Naive B cell (primary cell): Measurements from ENCODE around the gene STK26. TPM values are rescaled to one million over a fixed set of nuclear protein-coding genes. Genes with fewer than 3 reads are reported as not detected.
A peak's percentile ranks its signal among the peaks of the same experiment; 100 is the strongest.
"Not testable (repeated sequence)": the region's sequence is repeated elsewhere in the genome, so short reads cannot be mapped to it uniquely, and the experiment has no call there.

Experiments used
- ATAC-seq, 2 donors: fragments of 150-1000 bp; cut with Tn5 transposase; 2 replicates each; pipeline ENCODE4 v1.10.0; 2021; ENCODE audit warnings: low read depth in 2 of 2, mild to moderate bottlenecking in 2 of 2, moderate library complexity in 2 of 2
- DNase-seq: peaks from one replicate; pipeline ENCODE4 v3.0.0; 2022
- H3K27ac Mint-ChIP-seq, 6 donors: one replicate each; pipeline ENCODE4 v1.8.0; 2020 to 2022; ENCODE audit warnings: mild to moderate bottlenecking in 6 of 6, mixed read lengths in 6 of 6, moderate library complexity in 5 of 6, inconsistent platforms in 2 of 6
- H3K27me3 Mint-ChIP-seq, 3 donors: one replicate each; pipeline ENCODE4 v1.8.0; 2021 to 2022; ENCODE audit warnings: mixed read lengths in 3 of 3, mild to moderate bottlenecking in 1 of 3
- H3K36me3 Mint-ChIP-seq, 2 donors: one replicate each; pipeline ENCODE4 v1.8.0; 2020 to 2022; ENCODE audit warnings: mixed read lengths in 2 of 2, inconsistent platforms in 1 of 2, mild to moderate bottlenecking in 1 of 2
- H3K4me1 Mint-ChIP-seq, 3 donors: one replicate each; pipeline ENCODE4 v1.8.0; 2020 to 2022; ENCODE audit warnings: mixed read lengths in 3 of 3, inconsistent platforms in 1 of 3, mild to moderate bottlenecking in 1 of 3, moderate library complexity in 1 of 3
- H3K4me3 Mint-ChIP-seq, 8 donors: one replicate each; pipeline ENCODE4 v1.8.0; 2020 to 2022; ENCODE audit warnings: mild to moderate bottlenecking in 8 of 8, mixed read lengths in 8 of 8, moderate library complexity in 8 of 8, inconsistent platforms in 2 of 8
- H3K9me3 Mint-ChIP-seq, 7 donors: one replicate each; pipeline ENCODE4 v1.8.0; 2020 to 2022; ENCODE audit warnings: mixed read lengths in 7 of 7, mild to moderate bottlenecking in 5 of 7, inconsistent platforms in 2 of 7, moderate library complexity in 1 of 7
- polyA plus RNA-seq, 6 donors: library from polyadenylated mRNA; unstranded; fragments of 300-500 nt; fragmentation: Illumina TruSeq; gene quantifications; one replicate each; pipeline ENCODE4 v1.2.3, GENCODE V29; 2021; ENCODE audit warnings: low read depth in 6 of 6

STK26 gene
- 10 to 100 TPM; 44.1 to 63.9 (median 54.2) TPM for polyA plus RNA-seq

DNA sequence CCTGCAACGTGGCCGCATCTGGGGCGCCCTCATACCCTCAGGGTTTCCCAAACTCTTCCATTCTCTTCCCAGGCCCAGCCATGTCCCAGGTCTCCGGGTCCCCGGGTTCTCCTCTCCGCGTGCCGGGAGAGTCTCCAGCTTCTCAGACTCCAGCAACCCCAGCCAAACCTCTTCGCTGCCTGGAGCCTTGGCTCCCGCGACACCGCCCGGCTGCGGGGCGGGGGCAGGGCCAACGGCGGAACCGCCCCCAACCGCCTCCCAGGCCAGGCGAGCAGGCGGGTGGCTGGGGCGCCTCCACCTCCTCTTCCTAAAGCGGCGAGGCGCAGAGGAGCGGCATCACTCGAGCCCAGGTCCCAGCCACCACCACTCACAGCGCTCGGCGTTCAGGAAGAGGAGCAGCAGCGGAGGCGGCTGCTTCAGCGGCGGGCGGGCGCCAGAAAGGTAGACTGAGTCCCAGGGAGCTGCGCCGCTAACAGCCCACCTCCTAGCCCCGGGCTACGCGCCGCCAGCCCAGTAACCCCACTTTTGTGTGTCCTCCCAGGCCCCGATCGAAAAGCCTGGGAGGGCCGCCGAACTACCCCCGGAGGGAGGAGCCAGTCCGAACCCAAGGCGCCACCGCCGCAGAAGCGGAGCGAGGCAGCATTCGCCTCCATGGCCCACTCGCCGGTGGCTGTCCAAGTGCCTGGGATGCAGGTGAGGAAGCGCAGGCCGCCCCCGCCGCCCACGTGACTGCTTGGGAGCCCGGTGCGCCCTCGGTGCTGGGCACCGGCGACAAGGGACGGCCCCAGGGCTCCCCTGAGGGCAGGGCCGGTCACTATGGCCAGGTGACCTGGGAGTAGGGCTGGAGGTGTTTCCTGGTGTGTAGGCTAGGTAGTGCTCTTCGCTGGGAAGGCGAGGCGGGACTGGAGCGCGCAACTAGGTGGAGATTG, at the start of gene STK26:
TSS of gene STK26 (plus strand) at position 336 of the 929 bp plus-strand sequence. CDS start at position 652, 316 bp downstream.
- Mint-ChIP-seq H3K36me3 (no peaks in the 10 kb centered on the region), H3K27ac (peak within 1 kb of the TSS; percentile 82 to 98 (median 94)), H3K27me3 (peaks cover 0 to 2% (median 0%) of the 10 kb centered on the region in 3 donors), H3K4me3 (peak within 1 kb of the TSS; percentile 85 to 97 (median 94)), H3K4me1 (peaks cover 20 to 33% (median 24%) of the 10 kb centered on the region in 3 donors), H3K9me3 (peaks cover 0 to 2% (median 0%) of the 10 kb centered on the region in 7 donors)
- DNase-seq: peak; percentile 73
- ATAC-seq: peak; percentile 82 to 83

DNA sequence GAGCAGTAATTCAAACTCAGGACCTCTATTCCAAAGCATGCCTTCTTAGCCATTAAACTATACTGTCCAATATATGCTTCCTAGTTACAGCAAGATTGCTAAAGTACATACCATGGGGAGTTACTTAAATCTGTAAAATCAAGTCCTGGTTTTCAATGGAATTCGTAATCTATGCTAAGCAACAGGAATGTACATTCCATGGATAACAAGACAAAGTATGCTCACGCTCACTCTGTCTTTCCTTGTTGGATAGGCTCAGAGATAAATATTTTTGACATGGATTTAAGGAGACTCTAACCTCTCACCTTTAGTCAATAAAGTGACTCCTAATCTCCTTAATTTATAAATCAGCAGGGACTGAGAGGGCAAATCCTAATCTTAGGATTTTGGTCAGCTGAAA, 47.3 kb upstream of the STK26 start:
- no peak for DNase-seq
- peaks cover 0 to 4% (median 0%) of the 10 kb centered on the region in 3 donors for H3K4me1 Mint-ChIP-seq
- ATAC-seq: no peak
- no peaks in the 10 kb centered on the region for H3K9me3 Mint-ChIP-seq
- no peak overlapping the region for H3K4me3 Mint-ChIP-seq
- no peak overlapping the region for H3K27ac Mint-ChIP-seq
- peaks cover 0 to 7% (median 0%) of the 10 kb centered on the region in 3 donors for H3K27me3 Mint-ChIP-seq
- no peaks in the 10 kb centered on the region for H3K36me3 Mint-ChIP-seq

DNA sequence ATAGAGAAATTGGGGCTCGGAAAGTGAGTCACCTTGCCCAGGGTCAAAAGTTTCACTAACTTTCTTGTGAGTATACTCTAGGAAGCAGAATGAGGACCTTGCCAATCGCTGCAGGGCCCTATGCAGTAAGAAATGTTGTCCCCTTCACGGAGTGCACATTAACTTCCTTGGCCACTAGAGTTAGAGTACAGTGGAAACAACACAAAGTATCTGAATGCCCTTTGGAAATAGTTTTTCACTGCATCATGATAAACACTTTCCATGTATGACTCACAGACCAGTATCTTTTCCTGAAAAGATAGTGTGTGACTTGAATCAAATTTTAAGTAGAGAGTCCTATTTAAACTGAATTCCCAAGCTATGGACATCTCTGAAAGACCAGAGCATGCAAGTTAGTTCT, 45.5 kb upstream of the STK26 start:
- Mint-ChIP-seq H3K4me3 (no peak overlapping the region), H3K36me3 (no peaks in the 10 kb centered on the region), H3K9me3 (peaks cover 0 to 2% (median 0%) of the 10 kb centered on the region in 7 donors), H3K27ac (peak overlapping the region in 1 of 6 donors; percentile 13), H3K4me1 (peaks cover 0 to 6% (median 6%) of the 10 kb centered on the region in 3 donors), H3K27me3 (peaks cover 0 to 19% (median 0%) of the 10 kb centered on the region in 3 donors)
- ATAC-seq (no peak), DNase-seq (no peak)

- peaks cover 0 to 25% (median 0%) of the 10 kb centered on the region in 3 donors for H3K27me3 Mint-ChIP-seq
- H3K4me1 Mint-ChIP-seq: peaks cover 0 to 12% (median 10%) of the 10 kb centered on the region in 3 donors
- H3K9me3 Mint-ChIP-seq: peaks cover 0 to 2% (median 0%) of the 10 kb centered on the region in 7 donors
- DNase-seq (no peak), ATAC-seq (no peak)
- H3K4me3 Mint-ChIP-seq: no peak overlapping the region
- H3K27ac Mint-ChIP-seq: no peak overlapping the region
- H3K36me3 Mint-ChIP-seq: no peaks in the 10 kb centered on the region
Measured at GRCh38 chrX:131979116-131979515, 44.0 kb upstream of the STK26 start.

GRCh38 chrX:131985526-131986049, 37.5 kb upstream of the STK26 start:
- no peak for DNase-seq
- Mint-ChIP-seq H3K27me3 (peaks cover 0 to 27% (median 0%) of the 10 kb centered on the region in 3 donors), H3K27ac (peak overlapping the region; percentile 34 to 91 (median 71)), H3K9me3 (peaks cover 0 to 4% (median 0%) of the 10 kb centered on the region in 7 donors), H3K4me3 (peak overlapping the region in 6 of 8 donors; percentile 43 to 72 (median 55)), H3K36me3 (peaks cover 0 to 5% of the 10 kb centered on the region in 2 donors), H3K4me1 (peaks cover 29 to 52% (median 48%) of the 10 kb centered on the region in 3 donors)
- ATAC-seq: no peak

GRCh38 chrX:131987252-131987651, 35.9 kb upstream of the STK26 start:
- H3K4me1 Mint-ChIP-seq: peaks cover 29 to 52% (median 45%) of the 10 kb centered on the region in 3 donors
- peaks cover 0 to 25% (median 0%) of the 10 kb centered on the region in 3 donors for H3K27me3 Mint-ChIP-seq
- peaks cover 0 to 8% (median 4%) of the 10 kb centered on the region in 7 donors for H3K9me3 Mint-ChIP-seq
- peak overlapping the region; percentile 19 to 82 (median 76) for H3K4me3 Mint-ChIP-seq
- ATAC-seq (peak; percentile 95 to 96), DNase-seq (peak; percentile 67)
- H3K27ac Mint-ChIP-seq: peak overlapping the region; percentile 59 to 99 (median 92)
- peaks cover 1 to 5% of the 10 kb centered on the region in 2 donors for H3K36me3 Mint-ChIP-seq

GRCh38 chrX:131988236-131988635, 34.9 kb upstream of the STK26 start:
- H3K9me3 Mint-ChIP-seq: peaks cover 0 to 10% (median 4%) of the 10 kb centered on the region in 7 donors
- H3K4me3 Mint-ChIP-seq: peak overlapping the region in 3 of 8 donors; percentile 21 to 73 (median 47)
- no peak for DNase-seq
- no peak for ATAC-seq
- H3K27me3 Mint-ChIP-seq: peaks cover 0 to 25% (median 0%) of the 10 kb centered on the region in 3 donors
- H3K27ac Mint-ChIP-seq: peak overlapping the region; percentile 18 to 91 (median 70)
- H3K36me3 Mint-ChIP-seq: peaks cover 5 to 7% of the 10 kb centered on the region in 2 donors
- H3K4me1 Mint-ChIP-seq: peaks cover 29 to 44% (median 38%) of the 10 kb centered on the region in 3 donors

DNA sequence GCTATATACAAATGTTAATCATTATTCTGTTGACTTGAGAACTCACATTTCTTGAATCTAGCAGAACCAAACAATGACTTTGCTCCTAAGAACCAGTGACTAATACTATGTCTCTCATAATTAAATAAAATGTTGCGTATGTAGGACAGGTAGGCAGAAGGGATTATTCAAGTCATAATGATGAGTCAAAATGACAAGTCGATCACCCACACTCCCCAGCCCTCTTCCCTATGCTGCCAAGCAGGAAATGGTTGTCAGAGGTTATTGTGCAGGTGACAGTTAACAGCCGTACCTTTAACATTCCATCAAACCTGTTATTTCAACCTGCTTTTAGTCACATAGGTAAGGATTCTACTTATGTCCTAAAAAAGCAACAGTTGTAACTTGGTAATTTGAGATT, 22.0 kb upstream of the STK26 start:
- Mint-ChIP-seq H3K27me3 (peaks cover 0 to 9% (median 0%) of the 10 kb centered on the region in 3 donors), H3K9me3 (no peaks in the 10 kb centered on the region), H3K4me1 (no peaks in the 10 kb centered on the region), H3K27ac (no peak overlapping the region), H3K36me3 (no peaks in the 10 kb centered on the region), H3K4me3 (no peak overlapping the region)
- DNase-seq: no peak
- ATAC-seq: no peak

DNA sequence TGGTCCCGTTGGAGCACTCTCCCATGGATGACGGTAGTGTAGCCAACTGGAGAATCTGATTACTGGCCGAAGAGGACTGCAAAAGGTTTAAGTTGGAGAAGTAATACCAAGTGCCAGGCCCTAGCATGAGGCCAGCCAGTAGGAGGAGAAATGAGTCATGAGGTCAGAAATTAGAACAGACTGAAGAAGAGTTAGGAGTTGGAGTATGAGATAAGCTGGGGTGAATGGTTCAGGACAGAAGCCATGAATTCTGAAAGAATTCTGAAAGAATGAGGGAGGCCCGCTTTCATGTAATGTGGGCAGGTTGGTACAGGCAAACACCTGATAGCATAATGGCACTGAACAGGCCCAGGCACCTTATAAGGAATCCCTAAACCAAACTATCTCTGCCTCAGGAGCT, 18.4 kb upstream of the STK26 start:
- Mint-ChIP-seq H3K4me1 (no peaks in the 10 kb centered on the region), H3K4me3 (no peak overlapping the region), H3K27me3 (peaks cover 0 to 24% (median 6%) of the 10 kb centered on the region in 3 donors), H3K9me3 (no peaks in the 10 kb centered on the region), H3K27ac (peak overlapping the region in 1 of 6 donors; percentile 91), H3K36me3 (no peaks in the 10 kb centered on the region)
- DNase-seq (no peak), ATAC-seq (no peak)

DNA sequence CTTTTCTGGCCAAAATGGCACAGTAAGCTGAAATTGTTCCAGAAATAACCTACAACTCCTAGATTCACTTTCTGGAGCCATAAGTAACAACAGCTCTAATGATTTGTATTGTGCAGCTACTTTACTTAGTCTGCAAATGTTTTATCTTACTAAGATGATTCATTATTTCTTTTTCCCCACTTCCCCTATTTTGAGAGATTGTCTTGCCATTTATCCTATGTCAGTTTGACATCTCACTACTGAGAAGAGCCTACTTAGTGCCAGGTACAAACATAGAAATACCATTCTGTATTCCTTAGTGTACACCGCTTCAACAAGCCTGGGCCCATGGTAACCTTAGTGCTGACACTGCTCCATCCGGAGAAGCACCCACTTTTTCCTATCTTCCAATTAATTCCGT, 13.8 kb upstream of the STK26 start:
- Mint-ChIP-seq H3K9me3 (no peaks in the 10 kb centered on the region), H3K4me1 (no peaks in the 10 kb centered on the region), H3K36me3 (no peaks in the 10 kb centered on the region), H3K27ac (no peak overlapping the region), H3K27me3 (peaks cover 0 to 17% (median 6%) of the 10 kb centered on the region in 3 donors), H3K4me3 (no peak overlapping the region)
- no peak for DNase-seq
- no peak for ATAC-seq

DNA sequence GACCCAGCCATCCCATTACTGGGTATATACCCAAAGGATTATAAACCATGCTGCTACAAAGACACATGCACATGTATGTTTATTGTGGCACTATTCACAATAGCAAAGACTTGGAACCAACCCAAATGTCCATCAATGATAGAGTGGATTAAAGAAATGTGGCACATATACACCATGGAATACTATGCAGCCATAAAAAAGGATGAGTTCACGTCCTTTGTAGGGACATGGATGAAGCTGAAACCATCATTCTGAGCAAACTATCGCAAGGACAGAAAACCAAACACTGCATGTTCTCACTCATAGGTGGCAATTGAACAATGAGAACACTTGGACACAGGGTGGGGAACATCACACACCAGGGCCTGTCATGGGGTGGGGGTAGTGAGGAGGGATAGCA, 12.9 kb upstream of the STK26 start:
- H3K27ac Mint-ChIP-seq, ATAC-seq, H3K9me3 Mint-ChIP-seq, H3K4me1 Mint-ChIP-seq, H3K4me3 Mint-ChIP-seq, DNase-seq, H3K36me3 Mint-ChIP-seq: not testable (repeated sequence)
- H3K27me3 Mint-ChIP-seq: peaks cover 0 to 16% (median 6%) of the 10 kb centered on the region in 3 donors

DNA sequence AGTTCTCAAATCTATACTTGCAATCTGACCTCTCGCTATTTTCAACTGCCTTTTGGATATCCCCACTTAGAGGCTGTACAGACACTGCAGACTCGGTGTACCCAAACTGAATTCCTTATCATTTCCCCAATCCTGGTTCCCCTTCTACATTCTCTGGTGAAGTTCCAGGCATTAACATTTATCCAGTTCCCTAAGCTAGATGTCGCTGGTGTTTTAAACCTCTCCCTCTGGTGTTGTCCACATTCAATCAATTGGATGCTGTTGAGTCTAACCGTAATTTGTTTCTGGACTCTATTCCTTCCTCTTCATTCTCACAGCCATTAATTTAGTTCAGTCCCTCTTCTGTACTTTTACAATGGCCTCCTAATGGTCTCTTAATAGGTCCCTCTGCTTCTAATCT, 7.2 kb upstream of the STK26 start:
- Mint-ChIP-seq H3K9me3 (no peaks in the 10 kb centered on the region), H3K27ac (no peak overlapping the region)

DNA sequence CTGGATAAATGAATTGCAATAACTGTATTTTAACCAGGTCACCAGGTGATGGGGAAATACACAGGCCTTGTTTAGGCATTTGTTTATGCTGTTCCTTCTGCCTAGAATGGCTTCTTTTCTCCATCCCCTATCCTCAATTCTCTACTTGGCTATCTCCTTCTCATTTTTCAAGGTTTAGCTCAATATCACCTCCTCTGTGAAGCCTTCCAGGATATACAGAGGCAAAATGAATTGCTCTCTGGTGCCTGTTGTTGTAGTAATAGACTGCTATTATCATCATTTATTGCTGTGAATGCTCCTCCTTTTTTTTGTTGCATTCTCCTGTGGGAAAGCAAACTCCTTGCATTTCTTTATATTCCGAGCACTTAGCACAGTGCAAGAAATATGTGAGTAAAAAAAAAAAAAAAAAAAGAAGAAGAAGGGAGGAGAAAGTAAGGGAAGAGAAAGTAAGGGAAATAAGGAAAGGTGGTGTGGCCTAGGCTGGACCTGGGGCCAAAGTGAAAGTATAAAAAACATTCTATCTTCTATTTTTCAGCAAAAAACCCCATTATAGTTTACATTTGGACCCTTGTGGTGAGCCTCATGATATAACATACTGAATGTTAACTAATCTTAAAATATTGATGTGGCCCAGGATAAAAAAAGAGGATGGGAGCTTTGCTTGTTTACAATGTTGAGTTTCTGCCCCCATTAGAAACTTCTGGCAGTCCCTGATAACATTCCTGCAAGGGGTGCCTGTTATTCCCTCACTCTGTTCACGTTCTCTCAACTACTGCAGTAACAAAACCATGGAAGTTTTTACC, 6.3 kb upstream of the STK26 start:
- H3K4me1 Mint-ChIP-seq: peaks cover 10 to 21% (median 10%) of the 10 kb centered on the region in 3 donors
- DNase-seq (no peak), ATAC-seq (no peak)
- no peaks in the 10 kb centered on the region for H3K36me3 Mint-ChIP-seq
- H3K27ac Mint-ChIP-seq: no peak overlapping the region
- no peaks in the 10 kb centered on the region for H3K9me3 Mint-ChIP-seq
- no peaks in the 10 kb centered on the region for H3K27me3 Mint-ChIP-seq
- peak overlapping the region in 1 of 8 donors; percentile 18 for H3K4me3 Mint-ChIP-seq

More for the DNA sequence above, 7.2 kb upstream of the STK26 start:
- ATAC-seq (no peak), DNase-seq (no peak)
- Mint-ChIP-seq H3K36me3 (no peaks in the 10 kb centered on the region), H3K4me3 (no peak overlapping the region), H3K27me3 (no peaks in the 10 kb centered on the region), H3K4me1 (peaks cover 3 to 18% (median 10%) of the 10 kb centered on the region in 3 donors)
